ENCODE data around the gene CALR3. TPM values are rescaled to one million over a fixed set of nuclear protein-coding genes. Genes with fewer than 3 reads are reported as not detected.

Gene CALR3
- total and polyA plus RNA-seq, 9 donors: 0.17 to 0.22 TPM; not detected in 7

DNA sequence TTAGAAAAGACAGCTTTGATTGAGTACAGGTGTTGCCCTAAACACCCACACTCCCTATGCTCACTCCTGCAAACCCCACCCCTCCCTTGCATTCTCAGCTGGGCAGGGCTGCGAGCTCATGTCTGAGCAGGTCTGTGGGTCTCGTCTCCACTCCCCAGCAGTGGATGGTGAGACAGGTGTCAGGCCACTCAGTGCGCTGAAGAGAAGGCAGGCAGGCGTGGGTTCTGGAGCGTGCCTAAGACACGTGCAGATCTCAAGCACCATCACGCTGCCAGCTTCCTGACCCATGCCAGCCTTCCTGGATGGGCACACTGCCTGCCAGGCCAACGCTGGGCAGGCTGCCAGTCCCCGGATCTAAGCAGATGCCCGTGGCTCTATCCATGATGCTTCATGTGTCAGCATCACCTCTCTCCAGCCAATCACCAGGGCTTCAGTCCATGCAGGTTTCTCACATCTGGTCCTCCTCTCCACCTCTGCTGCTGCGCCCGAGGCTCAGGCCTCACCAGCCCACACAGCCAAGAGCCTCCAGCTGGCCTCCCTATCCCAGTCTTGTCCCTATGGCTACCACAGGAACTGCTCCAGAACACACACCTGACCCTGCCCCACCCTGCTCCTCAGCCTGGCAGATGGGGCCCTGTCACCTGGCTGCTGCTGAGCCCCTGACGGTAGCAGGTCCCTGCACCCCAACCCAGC is 66.8 kb downstream of the CALR3 start:
- Histone ChIP-seq H3K27ac (ENCODE audit: low read length) (no peak overlapping the region), H3K36me3 (ENCODE audit: control insufficient read depth, insufficient read depth, low read length) (peaks cover 68% of the 10 kb centered on the region), H3K4me1 (ENCODE audit: control insufficient read depth, insufficient read depth, low read length) (no peaks in the 10 kb centered on the region), H3K27me3 (ENCODE audit: control insufficient read depth, insufficient read depth, low read length) (no peaks in the 10 kb centered on the region), H3K9me3 (replicated peaks; ENCODE audit: control insufficient read depth, low read depth, low read length) (no peaks in the 10 kb centered on the region), H3K4me3 (ENCODE audit: low read length) (no peak overlapping the region)
- no peak for DNase-seq
- WGBS (ENCODE audit: insufficient coverage): 82% methylated on average over 13 of the region's 13 CpGs

Other genes starting within 250 kb of the CALR3 start
- gene KLF2, start 171.3 kb downstream of the CALR3 start, total RNA-seq: 15.3 TPM
- 10 to 100 TPM; 62.6 to 99.1 (median 81.1) TPM for gene KLF2, start 171.3 kb downstream of the CALR3 start, polyA plus RNA-seq (ENCODE audit: insufficient read depth in 1 of 8, insufficient read length in 8 of 8, low replicate concordance in 1 of 8)
- 9.3 TPM for gene EPS15L1, start 24.2 kb downstream of the CALR3 start, total RNA-seq
- 10 to 100 TPM; 19.1 to 27.7 (median 23.1) TPM for gene EPS15L1, start 24.2 kb downstream of the CALR3 start, polyA plus RNA-seq (ENCODE audit: insufficient read depth in 1 of 8, insufficient read length in 8 of 8, low replicate concordance in 1 of 8)
- 2.8 TPM for gene C19orf44, start 227 bp upstream of the CALR3 start, total RNA-seq
- 1 to 10 TPM; 6.0 to 9.3 (median 8.4) TPM for gene C19orf44, start 227 bp upstream of the CALR3 start, polyA plus RNA-seq (ENCODE audit: insufficient read depth in 1 of 8, insufficient read length in 8 of 8, low replicate concordance in 1 of 8)
- 3.5 TPM for gene CHERP, start 46.3 kb upstream of the CALR3 start, total RNA-seq
- gene CHERP, start 46.3 kb upstream of the CALR3 start, polyA plus RNA-seq (ENCODE audit: insufficient read depth in 1 of 8, insufficient read length in 8 of 8, low replicate concordance in 1 of 8): 10 to 100 TPM; 25.1 to 42.4 (median 36.8) TPM
- gene SLC35E1, start 76.2 kb upstream of the CALR3 start, total RNA-seq: 16.1 TPM
- gene SLC35E1, start 76.2 kb upstream of the CALR3 start, polyA plus RNA-seq (ENCODE audit: insufficient read depth in 1 of 8, insufficient read length in 8 of 8, low replicate concordance in 1 of 8): 10 to 100 TPM; 24.0 to 34.7 (median 28.7) TPM
- 5.3 TPM for gene MED26, start 132.0 kb upstream of the CALR3 start, total RNA-seq
- gene MED26, start 132.0 kb upstream of the CALR3 start, polyA plus RNA-seq (ENCODE audit: insufficient read depth in 1 of 8, insufficient read length in 8 of 8, low replicate concordance in 1 of 8): 1 to 10 TPM; 6.2 to 8.0 (median 6.9) TPM
- 70.1 TPM for gene SMIM7, start 164.0 kb upstream of the CALR3 start, total RNA-seq
- 10 to 100 TPM; 50.4 to 66.8 (median 56.7) TPM for gene SMIM7, start 164.0 kb upstream of the CALR3 start, polyA plus RNA-seq (ENCODE audit: insufficient read depth in 1 of 8, insufficient read length in 8 of 8, low replicate concordance in 1 of 8)
- 86.7 TPM for gene TMEM38A, start 165.0 kb upstream of the CALR3 start, total RNA-seq
- 100 to 1,000 TPM in 7 of 8 donors, 10 to 100 TPM in 1; 78.3 to 175 (median 123) TPM for gene TMEM38A, start 165.0 kb upstream of the CALR3 start, polyA plus RNA-seq (ENCODE audit: insufficient read depth in 1 of 8, insufficient read length in 8 of 8, low replicate concordance in 1 of 8)
- 0.09 TPM for gene NWD1, start 223.7 kb upstream of the CALR3 start, total RNA-seq
- under 1 TPM; 0.06 to 0.19 (median 0.09) TPM for gene NWD1, start 223.7 kb upstream of the CALR3 start, polyA plus RNA-seq (ENCODE audit: insufficient read depth in 1 of 8, insufficient read length in 8 of 8, low replicate concordance in 1 of 8)